ENCODE results near the gene GPR173. TPM values are rescaled to one million over a fixed set of nuclear protein-coding genes. Genes with fewer than 3 reads are reported as not detected.

GPR173 gene
- total RNA-seq, 1 donor from 2014 or later: 2.1 TPM

- Histone ChIP-seq H3K4me3 (ENCODE audit: low read length in 3 of 3) (no peak overlapping the region), H3K9me3 (ENCODE audit: control insufficient read depth in 3 of 3, low read length in 3 of 3) (no peaks in the 10 kb centered on the region), H3K27ac (ENCODE audit: low read depth, low read length) (no peak overlapping the region), H3K4me1 (ENCODE audit: control insufficient read depth in 3 of 3, insufficient read depth in 3 of 3, low read length in 3 of 3) (peaks cover 11 to 19% (median 19%) of the 10 kb centered on the region in 3 donors), H3K9ac (ENCODE audit: low read depth in 1 of 3, low read length in 3 of 3) (no peak overlapping the region), H3K36me3 (ENCODE audit: control insufficient read depth in 3 of 3, insufficient read depth in 3 of 3, low read length in 3 of 3) (peaks cover 5 to 13% (median 9%) of the 10 kb centered on the region in 3 donors), H3K27me3 (ENCODE audit: control insufficient read depth in 3 of 3, insufficient read depth in 3 of 3, low read length in 3 of 3) (no peaks in the 10 kb centered on the region)
Measured at GRCh38 chrX:53086464-53086863, 37.9 kb downstream of the GPR173 start.

GRCh38 chrX:53087388-53087831 lies 38.8 kb downstream of the GPR173 start:
- H3K9me3 ChIP-seq (ENCODE audit: control insufficient read depth in 3 of 3, low read length in 3 of 3): no peaks in the 10 kb centered on the region
- H3K27ac ChIP-seq (ENCODE audit: low read depth, low read length): no peak overlapping the region
- peaks cover 5 to 13% (median 9%) of the 10 kb centered on the region in 3 donors for H3K36me3 ChIP-seq (ENCODE audit: control insufficient read depth in 3 of 3, insufficient read depth in 3 of 3, low read length in 3 of 3)
- H3K9ac ChIP-seq (ENCODE audit: low read depth in 1 of 3, low read length in 3 of 3): peak overlapping the region in 1 of 3 donors; percentile 8
- peaks cover 11 to 19% (median 19%) of the 10 kb centered on the region in 3 donors for H3K4me1 ChIP-seq (ENCODE audit: control insufficient read depth in 3 of 3, insufficient read depth in 3 of 3, low read length in 3 of 3)
- no peak overlapping the region for H3K4me3 ChIP-seq (ENCODE audit: low read length in 3 of 3)
- no peaks in the 10 kb centered on the region for H3K27me3 ChIP-seq (ENCODE audit: control insufficient read depth in 3 of 3, insufficient read depth in 3 of 3, low read length in 3 of 3)

DNA sequence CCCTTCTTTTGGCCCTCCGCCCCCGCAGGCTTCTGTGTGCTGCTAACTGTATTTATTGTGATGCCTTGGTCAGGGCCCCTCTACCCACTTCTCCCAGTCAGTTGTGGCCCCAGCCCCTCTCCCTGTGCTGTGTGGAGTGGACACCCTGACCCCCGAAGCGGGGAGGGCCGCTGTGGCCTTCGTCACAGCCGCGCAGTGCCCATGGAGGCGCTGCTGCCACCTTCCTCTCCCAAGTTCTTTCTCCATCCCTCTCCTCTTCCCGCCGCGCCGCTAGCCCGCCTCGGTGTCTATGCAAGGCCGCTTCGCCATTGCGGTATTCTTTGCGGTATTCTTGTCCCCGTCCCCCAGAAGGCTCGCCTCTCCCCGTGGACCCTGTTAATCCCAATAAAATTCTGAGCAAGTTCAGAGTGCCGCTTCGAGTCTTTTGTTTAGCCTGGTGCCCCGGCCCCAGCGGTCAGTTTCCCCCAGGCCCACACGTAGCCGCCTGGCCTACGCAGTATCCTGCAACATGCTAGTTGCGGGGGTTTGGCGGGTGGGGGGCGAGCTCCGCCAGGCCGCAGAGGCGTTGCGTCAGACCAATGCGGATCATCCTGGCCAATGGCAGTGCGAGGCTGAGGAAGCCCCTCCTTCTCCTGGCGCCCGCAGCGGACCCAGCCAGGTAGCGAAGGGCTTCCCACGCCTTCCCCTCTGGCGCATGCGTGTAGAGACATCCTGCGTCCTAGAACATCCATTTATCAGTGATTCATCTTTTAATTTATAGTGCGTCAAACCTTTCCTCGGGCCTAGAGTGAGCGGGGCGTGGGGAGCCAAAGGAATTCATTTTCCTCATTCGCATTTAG lies 39.8 kb downstream of the GPR173 start:
- Histone ChIP-seq H3K9ac (ENCODE audit: low read depth in 1 of 3, low read length in 3 of 3) (peak overlapping the region; percentile 51 to 76 (median 61)), H3K27ac (ENCODE audit: low read depth, low read length) (peak overlapping the region; percentile 46)

GRCh38 chrX:53089224-53089842 lies 40.7 kb downstream of the GPR173 start:
- peaks cover 4 to 10% (median 4%) of the 10 kb centered on the region in 3 donors for H3K4me1 ChIP-seq (ENCODE audit: control insufficient read depth in 3 of 3, insufficient read depth in 3 of 3, low read length in 3 of 3)
- no peaks in the 10 kb centered on the region for H3K9me3 ChIP-seq (ENCODE audit: control insufficient read depth in 3 of 3, low read length in 3 of 3)
- H3K36me3 ChIP-seq (ENCODE audit: control insufficient read depth in 3 of 3, insufficient read depth in 3 of 3, low read length in 3 of 3): peaks cover 3 to 13% (median 9%) of the 10 kb centered on the region in 3 donors
- no peaks in the 10 kb centered on the region for H3K27me3 ChIP-seq (ENCODE audit: control insufficient read depth in 3 of 3, insufficient read depth in 3 of 3, low read length in 3 of 3)
- peak overlapping the region; percentile 51 to 78 (median 72) for H3K4me3 ChIP-seq (ENCODE audit: low read length in 3 of 3)
- no peak overlapping the region for H3K27ac ChIP-seq (ENCODE audit: low read depth, low read length)
- H3K9ac ChIP-seq (ENCODE audit: low read depth in 1 of 3, low read length in 3 of 3): peak overlapping the region; percentile 57 to 76 (median 61)

More for the DNA sequence above, 39.8 kb downstream of the GPR173 start:
- H3K36me3 ChIP-seq (ENCODE audit: control insufficient read depth in 3 of 3, insufficient read depth in 3 of 3, low read length in 3 of 3): peaks cover 5 to 13% (median 9%) of the 10 kb centered on the region in 3 donors
- no peaks in the 10 kb centered on the region for H3K27me3 ChIP-seq (ENCODE audit: control insufficient read depth in 3 of 3, insufficient read depth in 3 of 3, low read length in 3 of 3)
- H3K9me3 ChIP-seq (ENCODE audit: control insufficient read depth in 3 of 3, low read length in 3 of 3): no peaks in the 10 kb centered on the region
- H3K4me3 ChIP-seq (ENCODE audit: low read length in 3 of 3): peak overlapping the region; percentile 51 to 78 (median 72)
- peaks cover 9 to 15% (median 14%) of the 10 kb centered on the region in 3 donors for H3K4me1 ChIP-seq (ENCODE audit: control insufficient read depth in 3 of 3, insufficient read depth in 3 of 3, low read length in 3 of 3)

DNA sequence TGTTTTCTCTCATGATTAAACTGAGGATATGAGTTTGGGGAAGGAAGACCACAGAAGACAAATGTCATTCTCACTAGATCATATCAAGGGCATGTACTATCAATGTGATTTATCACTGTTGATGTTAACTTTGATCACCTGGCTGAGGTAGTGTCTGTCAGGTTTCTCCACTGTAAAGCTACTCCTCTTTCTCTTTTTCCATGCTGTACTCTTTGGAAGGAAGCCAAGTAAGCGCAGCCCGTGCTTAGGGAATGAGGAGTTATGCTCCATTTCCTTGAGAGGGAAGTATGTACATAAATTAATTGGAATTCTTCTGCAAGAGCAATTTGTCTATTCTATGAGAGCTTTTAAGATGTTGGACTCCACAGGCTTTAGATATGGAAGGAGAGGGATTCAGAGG lies 41.3 kb downstream of the GPR173 start:
- Histone ChIP-seq H3K4me3 (ENCODE audit: low read length in 3 of 3) (no peak overlapping the region), H3K9ac (ENCODE audit: low read depth in 1 of 3, low read length in 3 of 3) (no peak overlapping the region), H3K36me3 (ENCODE audit: control insufficient read depth in 3 of 3, insufficient read depth in 3 of 3, low read length in 3 of 3) (peaks cover 3 to 13% (median 9%) of the 10 kb centered on the region in 3 donors), H3K9me3 (ENCODE audit: control insufficient read depth in 3 of 3, low read length in 3 of 3) (no peaks in the 10 kb centered on the region), H3K27me3 (ENCODE audit: control insufficient read depth in 3 of 3, insufficient read depth in 3 of 3, low read length in 3 of 3) (no peaks in the 10 kb centered on the region), H3K4me1 (ENCODE audit: control insufficient read depth in 3 of 3, insufficient read depth in 3 of 3, low read length in 3 of 3) (peaks cover 4 to 10% (median 9%) of the 10 kb centered on the region in 3 donors), H3K27ac (ENCODE audit: low read depth, low read length) (no peak overlapping the region)

DNA sequence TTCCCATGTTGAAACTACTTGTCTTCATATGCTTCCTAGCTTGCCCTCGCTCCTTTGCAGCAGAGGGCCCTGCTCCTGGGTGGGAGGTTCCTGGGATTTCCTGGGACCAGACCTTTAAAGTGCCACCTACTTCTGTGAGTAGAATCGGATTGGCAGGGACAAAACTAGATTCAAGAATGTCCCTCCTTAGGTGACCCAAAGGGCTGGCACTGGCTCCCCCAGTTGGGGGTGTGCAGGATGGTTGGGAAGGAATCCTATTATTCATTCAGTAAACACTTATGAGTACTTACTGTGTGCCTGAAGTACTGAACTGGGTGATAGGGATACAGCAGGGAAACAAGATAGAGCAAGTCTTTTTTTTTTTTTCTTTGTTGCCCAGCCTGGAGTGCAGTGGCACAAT lies 42.8 kb downstream of the GPR173 start:
- H3K4me1 ChIP-seq (ENCODE audit: control insufficient read depth in 3 of 3, insufficient read depth in 3 of 3, low read length in 3 of 3): peaks cover 4 to 9% (median 8%) of the 10 kb centered on the region in 3 donors
- H3K36me3 ChIP-seq (ENCODE audit: control insufficient read depth in 3 of 3, insufficient read depth in 3 of 3, low read length in 3 of 3): peaks cover 0 to under 1% (median 0%) of the 10 kb centered on the region in 3 donors
- H3K27ac ChIP-seq (ENCODE audit: low read depth, low read length): no peak overlapping the region
- H3K9me3 ChIP-seq (ENCODE audit: control insufficient read depth in 3 of 3, low read length in 3 of 3): no peaks in the 10 kb centered on the region
- H3K4me3 ChIP-seq (ENCODE audit: low read length in 3 of 3): no peak overlapping the region
- no peak overlapping the region for H3K9ac ChIP-seq (ENCODE audit: low read depth in 1 of 3, low read length in 3 of 3)
- H3K27me3 ChIP-seq (ENCODE audit: control insufficient read depth in 3 of 3, insufficient read depth in 3 of 3, low read length in 3 of 3): no peaks in the 10 kb centered on the region

DNA sequence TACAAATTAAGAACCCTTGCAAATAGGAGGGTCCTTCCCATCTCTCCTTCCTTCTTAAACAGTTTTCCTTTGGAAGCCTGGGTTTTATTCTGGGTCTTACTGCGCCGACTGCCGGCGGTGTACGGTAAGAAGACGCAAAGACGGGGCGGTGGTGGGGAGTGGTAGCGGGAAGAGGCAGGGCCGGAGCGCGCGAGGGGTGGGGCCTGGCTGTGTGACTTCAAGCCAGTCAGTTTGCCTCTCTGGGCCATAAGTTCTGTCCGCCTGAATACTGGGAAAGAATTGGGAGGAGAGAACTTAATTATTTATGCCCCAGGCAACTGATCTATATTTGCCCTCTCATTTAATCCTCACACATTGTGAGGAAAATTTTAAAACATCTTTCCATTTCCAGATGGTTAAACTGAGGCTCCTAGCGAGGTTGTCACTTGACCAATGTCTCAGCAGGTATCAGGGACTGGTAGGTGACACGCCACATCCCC lies 44.6 kb downstream of the GPR173 start:
- no peaks in the 10 kb centered on the region for H3K9me3 ChIP-seq (ENCODE audit: control insufficient read depth in 3 of 3, low read length in 3 of 3)
- no peaks in the 10 kb centered on the region for H3K36me3 ChIP-seq (ENCODE audit: control insufficient read depth in 3 of 3, insufficient read depth in 3 of 3, low read length in 3 of 3)
- peak overlapping the region; percentile 85 for H3K27ac ChIP-seq (ENCODE audit: low read depth, low read length)
- no peaks in the 10 kb centered on the region for H3K27me3 ChIP-seq (ENCODE audit: control insufficient read depth in 3 of 3, insufficient read depth in 3 of 3, low read length in 3 of 3)
- peak overlapping the region; percentile 39 to 78 (median 76) for H3K9ac ChIP-seq (ENCODE audit: low read depth in 1 of 3, low read length in 3 of 3)
- peak overlapping the region; percentile 64 to 84 (median 67) for H3K4me3 ChIP-seq (ENCODE audit: low read length in 3 of 3)
- H3K4me1 ChIP-seq (ENCODE audit: control insufficient read depth in 3 of 3, insufficient read depth in 3 of 3, low read length in 3 of 3): peaks cover 0 to 9% (median 4%) of the 10 kb centered on the region in 3 donors

DNA sequence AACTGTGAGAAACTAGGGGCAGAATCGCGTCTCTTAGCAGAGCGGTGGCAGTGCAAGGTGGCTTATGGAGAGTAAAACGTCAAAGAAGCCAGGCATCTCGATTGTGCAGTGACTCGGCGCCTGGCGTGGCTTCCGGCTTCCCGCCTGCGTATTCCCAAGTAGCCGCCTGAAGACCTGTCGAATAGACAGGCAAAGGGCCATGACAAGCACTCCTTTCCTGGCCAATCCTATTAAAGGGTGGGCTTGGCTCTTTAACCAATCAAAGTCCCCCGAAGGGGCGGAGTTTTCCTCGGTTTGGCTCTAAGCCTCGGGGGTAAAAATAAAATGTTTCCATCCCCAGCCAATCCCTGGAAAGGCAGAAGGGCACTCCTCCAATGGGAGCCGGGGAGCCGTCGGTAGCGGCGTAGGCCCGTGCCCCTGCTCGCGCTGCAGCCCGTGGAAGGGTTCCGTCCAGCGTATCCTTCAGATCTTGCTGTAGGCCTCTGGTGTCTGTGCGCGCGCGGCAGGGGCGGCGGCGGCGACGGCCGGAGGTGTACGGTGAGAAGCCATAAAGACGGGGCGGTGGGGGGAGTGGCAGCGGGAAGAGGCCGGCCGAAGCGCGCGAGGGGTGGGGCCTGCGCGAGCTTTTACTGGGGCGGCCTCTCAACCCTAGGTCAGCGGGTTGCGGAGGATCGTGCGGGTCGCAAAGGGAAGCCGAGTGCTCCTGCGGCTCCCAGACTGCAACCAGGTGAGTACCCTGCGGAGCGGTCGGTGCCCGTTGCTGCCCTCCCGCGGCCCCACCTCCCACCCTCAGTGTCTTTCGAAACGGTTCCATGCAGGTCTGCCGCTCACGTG lies 45.4 kb downstream of the GPR173 start, which contains the start of gene KANTR:
KANTR (plus strand) TSS at position 395 of the 834 bp plus-strand sequence. CDS start 30,131 bp downstream, outside the sequence.
- peak within 1 kb of the TSS; percentile 85 for H3K27ac ChIP-seq (ENCODE audit: low read depth, low read length)
- peak within 1 kb of the TSS; percentile 65 to 81 (median 76) for H3K9ac ChIP-seq (ENCODE audit: low read depth in 1 of 3, low read length in 3 of 3)
- no peaks in the 10 kb centered on the region for H3K9me3 ChIP-seq (ENCODE audit: control insufficient read depth in 3 of 3, low read length in 3 of 3)
- H3K4me1 ChIP-seq (ENCODE audit: control insufficient read depth in 3 of 3, insufficient read depth in 3 of 3, low read length in 3 of 3): peaks cover 0 to 9% (median 2%) of the 10 kb centered on the region in 3 donors
- no peaks in the 10 kb centered on the region for H3K27me3 ChIP-seq (ENCODE audit: control insufficient read depth in 3 of 3, insufficient read depth in 3 of 3, low read length in 3 of 3)
- H3K36me3 ChIP-seq (ENCODE audit: control insufficient read depth in 3 of 3, insufficient read depth in 3 of 3, low read length in 3 of 3): no peaks in the 10 kb centered on the region
- peak within 1 kb of the TSS; percentile 71 to 84 (median 81) for H3K4me3 ChIP-seq (ENCODE audit: low read length in 3 of 3)

DNA sequence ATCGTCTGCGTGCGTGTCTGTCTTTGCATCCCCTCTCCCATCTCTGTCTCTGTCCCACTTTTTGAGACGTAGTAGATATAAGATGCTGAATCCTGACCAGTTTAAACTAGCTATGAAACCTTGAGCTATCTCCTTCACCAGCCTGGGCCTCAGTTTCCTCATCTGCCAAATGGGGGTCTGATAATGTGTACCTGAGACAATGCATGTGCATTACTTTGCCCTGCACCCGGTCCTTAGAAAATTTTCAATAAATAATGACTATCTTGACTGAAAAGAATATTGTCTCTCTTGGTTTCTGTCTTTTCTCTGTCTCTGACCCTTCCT lies 46.0 kb downstream of the GPR173 start:
- H3K27ac ChIP-seq (ENCODE audit: low read depth, low read length): peak overlapping the region; percentile 66
- H3K4me3 ChIP-seq (ENCODE audit: low read length in 3 of 3): peak overlapping the region; percentile 71 to 84 (median 81)
- H3K4me1 ChIP-seq (ENCODE audit: control insufficient read depth in 3 of 3, insufficient read depth in 3 of 3, low read length in 3 of 3): peaks cover 0 to 9% (median 2%) of the 10 kb centered on the region in 3 donors
- H3K27me3 ChIP-seq (ENCODE audit: control insufficient read depth in 3 of 3, insufficient read depth in 3 of 3, low read length in 3 of 3): no peaks in the 10 kb centered on the region
- no peaks in the 10 kb centered on the region for H3K36me3 ChIP-seq (ENCODE audit: control insufficient read depth in 3 of 3, insufficient read depth in 3 of 3, low read length in 3 of 3)
- H3K9me3 ChIP-seq (ENCODE audit: control insufficient read depth in 3 of 3, low read length in 3 of 3): no peaks in the 10 kb centered on the region
- peak overlapping the region; percentile 65 to 81 (median 74) for H3K9ac ChIP-seq (ENCODE audit: low read depth in 1 of 3, low read length in 3 of 3)

All from skeletal muscle tissue (tissue), 4 donors.